Activated CD4-positive, alpha-beta T cell treated with anti-CD3 and anti-CD28 coated beads, Interleukin-2, amount 50 U/mL, for 4 hours (primary cell): ENCODE results near the gene LTBP1.

Experiments used
- DNase-seq, 2 experiments: peaks; one replicate each; pipeline ENCODE4 v3.0.0-alpha.2; 2020

LTBP1 gene

DNA sequence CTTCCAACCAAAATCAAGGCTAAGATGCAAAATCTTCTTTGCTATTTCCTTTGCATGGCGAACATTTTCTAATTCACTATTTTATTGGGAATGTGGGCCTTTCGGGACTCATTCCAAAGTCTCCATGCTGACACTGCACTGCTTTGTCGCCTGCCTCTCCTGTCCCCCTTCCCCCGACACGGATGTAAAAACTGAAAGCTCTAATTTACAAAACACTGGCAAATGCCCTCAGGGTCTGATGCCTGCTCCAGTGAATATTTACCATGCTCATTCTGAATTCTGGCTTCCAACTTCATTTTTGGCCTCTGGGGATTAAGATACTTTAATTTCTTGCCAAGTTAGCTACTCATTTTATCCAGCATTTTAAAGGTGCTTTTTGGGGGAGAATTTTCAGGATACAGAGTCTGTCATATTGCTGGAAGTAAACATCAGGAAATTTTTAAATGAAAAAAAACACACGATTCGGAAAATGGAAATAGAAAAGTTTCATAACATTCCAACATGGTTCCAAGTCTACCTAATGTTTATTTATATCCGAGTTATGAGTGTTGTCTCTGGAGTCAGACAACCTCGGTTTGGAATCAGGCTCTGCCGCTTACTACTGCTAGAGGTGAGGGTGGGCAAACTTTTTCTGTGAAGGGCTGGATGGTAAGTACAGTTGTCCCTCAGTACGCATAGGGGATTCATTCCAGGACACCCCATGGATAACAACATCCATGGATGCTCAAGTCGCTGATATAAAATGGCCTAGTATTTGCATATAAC is 14.6 kb upstream of the LTBP1 start:
- DNase-seq, result no peak

- DNase-seq, result no peak
These were observed 13.7 kb upstream of the LTBP1 start for GRCh38 chr2:32932825-32933755.

DNA sequence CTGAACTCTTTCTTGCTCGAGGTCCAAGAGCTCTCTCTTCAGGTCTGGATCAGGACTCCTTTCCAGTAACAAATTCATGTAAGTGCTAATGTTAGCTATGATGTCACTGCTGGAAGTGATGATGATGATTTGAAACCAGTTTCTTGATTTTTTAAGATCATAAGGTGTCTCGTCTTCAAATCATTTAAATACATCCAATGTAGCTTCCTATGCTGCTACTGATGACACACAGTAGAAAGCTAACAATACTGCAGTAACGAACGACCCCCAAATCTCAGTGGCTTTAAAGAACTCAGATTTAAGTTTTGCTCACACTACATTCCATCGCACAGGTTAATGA is 13.0 kb upstream of the LTBP1 start:
- no peak for DNase-seq

- no peak for DNase-seq
These were observed 8.9 kb upstream of the LTBP1 start for GRCh38 chr2:32937602-32938448.

DNA sequence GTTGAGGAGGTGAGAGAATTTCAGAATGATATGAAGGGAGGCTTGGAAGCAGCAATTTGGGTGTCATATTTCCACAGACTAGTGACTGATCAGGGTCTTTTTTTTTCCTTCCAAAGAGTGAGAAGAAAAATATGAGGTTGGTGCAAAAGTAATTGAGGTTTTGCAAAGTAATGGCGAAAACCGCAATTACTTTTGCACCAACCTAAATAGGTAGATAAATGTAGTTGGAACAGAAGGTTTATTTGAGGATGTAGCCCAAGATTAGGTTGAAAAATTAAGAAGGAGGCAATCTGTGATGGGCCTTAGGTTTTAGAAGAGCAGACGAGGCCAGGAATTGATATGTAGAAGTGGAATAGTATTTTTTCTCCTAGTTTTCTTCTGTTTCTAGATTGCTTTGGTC is 7.8 kb upstream of the LTBP1 start:
- no peak for DNase-seq

GRCh38 chr2:32940316-32940997 is 6.3 kb upstream of the LTBP1 start:
- no peak for DNase-seq

- no peak for DNase-seq
These were observed 4.6 kb upstream of the LTBP1 start for GRCh38 chr2:32941944-32942690.

DNA sequence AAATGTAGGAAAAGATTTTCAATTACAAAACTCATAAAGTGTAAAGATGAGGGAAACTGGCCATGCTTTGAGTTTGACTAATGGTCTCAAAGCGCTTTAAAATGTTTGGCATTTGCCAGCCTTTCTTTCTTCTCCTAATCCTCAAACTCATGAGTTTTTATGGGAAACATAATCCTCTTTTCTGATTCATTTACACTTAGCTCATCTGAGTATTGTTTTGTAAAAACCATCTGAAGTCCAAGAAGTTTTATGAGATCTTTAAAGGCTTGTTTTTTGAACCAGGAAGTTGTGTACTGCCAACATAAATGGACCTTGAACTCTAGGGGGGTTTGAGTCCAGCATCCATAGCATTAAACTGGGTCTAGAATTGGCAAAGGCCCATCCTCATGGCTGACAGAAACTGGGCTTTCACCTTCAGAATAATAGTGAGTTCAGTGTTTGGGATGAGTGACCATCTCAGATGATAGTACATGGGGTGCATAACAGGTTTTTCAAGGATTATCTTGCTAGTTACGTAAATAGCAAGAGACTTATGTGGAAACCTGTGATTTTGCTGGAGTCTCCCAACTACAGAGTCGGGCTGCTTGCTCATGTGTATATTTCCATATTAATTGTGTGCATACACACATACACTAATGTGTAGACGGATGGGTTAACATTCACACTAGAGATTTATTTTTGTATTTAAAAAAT is 3.8 kb upstream of the LTBP1 start:
- no peak for DNase-seq

DNA sequence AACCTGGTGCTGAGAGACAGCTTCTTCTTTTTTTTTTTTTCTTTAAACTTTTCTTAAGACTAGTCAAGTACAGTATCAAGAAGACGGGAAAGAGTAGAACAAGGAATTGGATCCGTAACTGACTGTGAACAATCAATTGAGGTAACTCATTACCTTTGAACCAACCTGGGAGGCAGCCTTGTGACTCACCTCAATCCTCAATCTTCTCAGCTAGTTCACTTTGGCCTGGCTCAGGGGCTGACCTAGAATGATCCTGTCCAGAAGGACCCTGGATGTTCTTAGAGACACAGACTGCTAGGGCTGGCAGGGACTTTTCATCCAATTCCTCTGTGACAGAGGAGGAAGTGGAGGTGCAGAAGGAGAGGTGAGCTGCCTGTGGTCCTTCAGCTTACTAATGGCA is 1.5 kb upstream of the LTBP1 start:
- DNase-seq, result no peak

GRCh38 chr2:32947076-32947483 is 327 bp downstream of the LTBP1 start:
- no peak for DNase-seq

GRCh38 chr2:32947484-32948143 is 861 bp downstream of the LTBP1 start:
- DNase-seq, result no peak

GRCh38 chr2:32948266-32948665 is 1.5 kb downstream of the LTBP1 start:
- no peak for DNase-seq

DNA sequence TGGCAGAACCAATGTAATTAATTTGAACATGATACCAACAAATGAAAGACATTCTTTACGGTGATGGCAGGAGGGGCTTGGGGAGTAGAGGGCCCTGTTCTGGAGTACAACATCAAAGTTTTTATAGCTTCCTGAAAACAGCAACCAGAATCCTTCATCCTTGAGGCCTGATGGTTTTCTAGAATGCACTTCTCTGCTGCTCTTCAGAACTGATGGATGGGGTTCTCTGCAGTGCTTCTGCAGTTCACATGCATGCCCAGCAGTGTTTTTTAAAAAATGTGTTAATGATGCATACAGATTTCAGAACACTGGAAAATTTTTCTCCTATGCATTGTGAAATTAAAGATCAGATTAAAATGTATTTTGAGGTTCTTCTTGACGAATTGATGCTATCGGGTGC is 2.5 kb downstream of the LTBP1 start:
- DNase-seq, result no peak

- DNase-seq, result no peak
These were observed 4.9 kb downstream of the LTBP1 start for GRCh38 chr2:32951672-32952071.

DNA sequence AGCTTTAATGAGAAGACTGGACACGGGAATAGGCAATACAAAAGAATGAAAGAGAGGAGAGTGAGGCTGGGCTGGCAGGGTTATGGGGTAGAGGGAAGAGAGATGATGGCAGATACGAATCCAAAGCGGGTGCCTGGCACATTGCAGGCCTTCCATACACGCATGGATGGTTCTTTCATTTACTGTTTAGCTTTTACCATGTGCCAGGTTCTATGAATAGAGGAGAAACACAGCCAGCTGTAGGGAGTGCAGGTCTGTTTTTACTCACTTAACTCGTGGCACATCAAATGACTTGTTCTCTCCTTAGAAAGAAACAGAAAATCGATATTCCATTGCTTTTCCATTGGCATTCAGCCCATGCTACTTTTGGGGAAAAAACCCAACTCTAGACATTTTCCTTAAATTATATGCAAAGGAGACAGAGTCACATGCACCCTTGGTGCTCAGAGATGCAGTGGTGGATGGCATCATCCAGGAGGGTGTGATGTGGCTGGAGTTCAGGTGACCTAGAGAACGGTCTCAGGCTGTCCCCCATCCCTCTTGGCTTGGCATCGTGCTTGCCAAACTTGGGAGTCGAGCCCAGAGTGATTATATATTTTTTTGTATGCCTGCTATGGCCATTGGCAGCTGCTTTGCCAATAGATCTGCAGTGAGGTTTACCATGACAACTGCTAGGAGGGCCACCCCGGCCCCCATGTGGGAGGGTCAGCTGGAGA is 6.2 kb downstream of the LTBP1 start:
- no peak for DNase-seq

- DNase-seq, result no peak
These were observed 7.5 kb downstream of the LTBP1 start for GRCh38 chr2:32954206-32954605.

DNA sequence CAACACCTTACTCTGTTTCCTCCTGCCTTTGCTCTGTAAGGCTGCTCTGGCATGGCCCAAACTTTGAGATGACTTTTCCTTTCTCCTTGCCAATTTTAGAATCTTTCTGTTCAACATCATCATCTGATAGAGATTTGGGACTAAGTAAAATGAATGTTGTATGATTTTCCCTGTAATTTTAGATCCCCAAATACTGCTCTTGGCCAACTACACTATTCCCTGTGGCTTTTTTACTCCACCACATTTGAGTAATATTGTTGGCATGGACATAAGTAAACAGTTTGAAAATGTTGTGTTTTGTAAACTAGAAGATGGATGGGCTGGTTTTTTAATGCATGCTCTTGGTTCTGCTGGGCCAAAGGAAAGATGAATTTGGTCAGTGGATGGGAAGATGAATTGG is 12.1 kb downstream of the LTBP1 start:
- DNase-seq, result no peak

GRCh38 chr2:32960238-32960637 is 13.5 kb downstream of the LTBP1 start:
- DNase-seq, result no peak

GRCh38 chr2:32960647-32961403 is 14.1 kb downstream of the LTBP1 start:
- DNase-seq, result no peak
